Activated T-cell treated with anti-CD3 and anti-CD28 coated beads for 48 hours (primary cell): Measurements from ENCODE around the gene RXRB.
"Not testable (repeated sequence)": the region's sequence is repeated elsewhere in the genome, so short reads cannot be mapped to it uniquely, and the experiment has no call there.

ENCODE experiments used
- DNase-seq: peaks from one replicate; pipeline ENCODE4 v3.0.0-alpha.2; 2020; ENCODE audit warnings: low read depth

Gene RXRB

DNA sequence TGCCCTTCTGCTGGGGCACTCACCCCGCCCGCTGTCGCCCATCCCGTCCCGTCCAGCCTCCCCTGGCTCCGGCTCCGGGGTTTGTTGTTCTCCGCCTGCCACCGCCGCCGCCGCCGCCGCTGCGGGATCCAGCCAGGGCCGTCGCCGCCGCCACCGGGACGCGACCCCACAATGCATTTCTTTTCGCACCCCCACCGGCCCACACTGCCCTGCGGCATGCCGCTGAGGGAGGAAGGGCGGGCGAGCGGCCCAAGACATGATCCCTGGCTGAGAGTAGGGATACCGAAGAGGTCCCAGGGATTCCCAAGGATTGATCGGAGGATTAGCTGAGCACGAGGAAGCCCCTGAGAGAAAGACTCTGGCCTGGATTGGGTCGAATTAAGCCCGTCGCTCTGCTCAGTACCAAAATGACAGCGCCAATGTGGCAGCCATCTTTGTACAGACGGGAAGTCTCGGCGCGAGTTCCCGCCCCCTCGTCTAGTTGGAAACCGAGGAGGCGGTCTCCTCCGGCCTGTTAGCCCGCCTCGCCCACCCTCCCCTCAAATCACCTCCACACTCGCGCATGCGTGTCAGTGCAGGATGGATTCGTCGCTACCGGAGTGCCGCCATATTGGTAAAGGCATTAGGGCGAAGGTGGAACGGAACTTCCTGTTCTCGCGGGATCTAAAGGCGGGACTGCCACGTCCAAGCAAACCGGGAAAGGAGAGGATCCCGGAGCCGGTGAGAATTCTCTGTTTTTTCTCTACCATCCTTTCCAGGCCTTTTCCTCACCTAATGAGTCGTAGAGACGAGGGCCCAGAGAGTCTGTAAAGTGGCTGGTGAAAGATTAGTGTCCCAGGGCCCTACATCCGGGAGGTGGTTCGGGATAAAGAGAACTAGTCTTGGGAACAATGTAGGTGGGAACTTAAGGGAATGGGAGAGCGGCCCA, at the start of gene RXRB, which contains the start of gene SLC39A7:
Gene RXRB, minus strand, starts transcription at position 447 of the 928 bp plus-strand sequence. Its CDS starts 189 bp downstream, at position 258.
Gene SLC39A7, plus strand, starts transcription at position 649 of the 928 bp plus-strand sequence. CDS start 379 bp downstream, outside the sequence.
- peak; percentile 96 for DNase-seq

DNA sequence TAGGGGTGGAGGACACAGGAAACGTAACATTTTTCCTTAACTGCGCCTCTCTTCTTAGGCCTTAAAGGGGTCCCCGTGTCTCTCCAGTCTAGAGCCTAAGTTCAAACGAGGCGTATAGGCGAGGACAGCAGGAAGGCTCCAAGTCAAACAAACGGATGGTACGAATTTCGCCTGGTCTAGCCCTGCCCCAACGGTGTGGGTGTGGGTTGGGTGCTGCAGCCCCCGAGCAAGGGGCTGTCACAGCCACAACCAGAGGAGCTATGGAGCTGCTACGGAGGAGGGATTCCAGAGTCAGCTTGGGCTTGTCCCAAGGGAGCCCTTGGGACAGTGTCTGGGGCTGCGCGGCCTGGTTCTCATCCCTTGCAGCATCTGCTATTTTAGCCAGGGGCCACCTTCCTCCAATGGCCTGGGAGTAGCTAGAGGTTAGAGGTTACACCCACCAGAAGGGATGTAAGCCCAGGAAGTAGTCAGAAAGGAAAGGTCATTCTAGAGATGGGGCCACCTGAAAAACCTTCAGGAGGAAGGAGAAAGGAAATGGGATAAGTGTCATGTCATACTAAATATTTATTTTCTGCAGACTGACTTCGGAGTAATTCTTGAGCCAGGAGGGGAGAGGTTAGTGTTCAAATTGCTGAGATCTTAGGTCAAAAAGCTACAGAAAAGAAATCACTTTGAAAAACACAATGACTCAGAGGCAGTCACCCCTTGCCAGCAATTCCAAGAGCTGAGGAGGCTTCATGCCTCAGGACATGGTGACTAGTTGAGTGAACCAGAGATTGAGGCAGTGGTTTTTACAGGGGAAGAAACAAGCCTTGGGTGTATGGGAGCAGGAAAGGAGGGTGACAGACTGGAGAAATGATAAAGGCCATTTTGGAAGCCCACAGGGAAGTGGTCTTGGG, 49.5 kb upstream of the RXRB start:
- DNase-seq: no peak

DNA sequence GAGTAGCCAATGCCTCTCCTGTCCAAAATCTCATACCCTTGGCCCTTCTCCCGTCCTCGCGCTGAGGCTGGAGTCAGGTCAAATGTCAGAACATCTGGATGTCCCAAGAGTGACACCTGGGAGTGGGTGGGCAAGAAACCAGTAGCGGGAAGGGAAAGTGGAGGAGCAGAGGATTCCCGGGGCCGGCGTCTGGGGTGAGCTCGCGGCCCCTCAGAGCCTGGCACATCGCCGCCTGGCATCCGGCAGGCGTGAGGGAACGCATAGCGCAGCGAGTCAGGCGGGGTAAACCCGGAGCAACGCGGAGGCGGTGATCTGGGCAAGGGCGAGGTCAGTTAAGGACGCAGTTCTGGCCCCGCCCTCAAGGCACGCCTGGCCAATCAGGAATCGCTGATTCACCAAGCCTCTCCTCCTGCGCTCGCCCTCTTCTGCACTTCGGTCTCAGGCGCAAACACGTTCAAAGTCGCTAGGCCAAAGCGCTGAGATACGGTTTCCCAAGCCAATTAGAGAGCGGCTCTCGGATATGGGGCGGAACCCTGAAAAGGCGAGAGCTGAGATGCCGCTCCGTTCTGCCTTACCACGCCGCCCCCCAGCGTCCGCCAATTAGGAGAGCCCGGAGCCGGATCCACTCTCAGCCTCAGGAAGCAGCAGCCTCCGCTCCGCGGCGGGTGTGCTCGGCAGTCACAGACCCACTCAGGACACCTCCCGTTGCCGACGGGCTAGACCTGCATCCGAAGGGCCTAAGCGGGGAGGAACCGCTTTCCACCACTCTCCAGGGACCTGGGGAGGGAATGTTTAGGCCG, 48.7 kb upstream of the RXRB start:
- peak; percentile 94 for DNase-seq

DNA sequence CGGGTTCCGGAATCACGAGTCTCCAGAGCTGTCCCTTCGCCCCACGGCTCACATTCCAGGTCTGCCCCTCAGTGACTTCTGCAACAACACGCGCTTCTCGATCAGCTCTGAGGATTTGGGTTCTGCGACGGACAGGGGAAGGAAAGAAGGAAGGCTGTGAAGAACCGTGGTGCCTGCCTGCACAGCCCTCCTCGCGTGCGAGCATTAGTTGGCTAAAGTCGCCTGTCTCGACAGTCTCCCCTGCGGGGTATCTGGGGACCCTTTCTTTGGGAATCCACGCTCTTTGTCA, 48.1 kb upstream of the RXRB start:
- peak; percentile 18 for DNase-seq

DNA sequence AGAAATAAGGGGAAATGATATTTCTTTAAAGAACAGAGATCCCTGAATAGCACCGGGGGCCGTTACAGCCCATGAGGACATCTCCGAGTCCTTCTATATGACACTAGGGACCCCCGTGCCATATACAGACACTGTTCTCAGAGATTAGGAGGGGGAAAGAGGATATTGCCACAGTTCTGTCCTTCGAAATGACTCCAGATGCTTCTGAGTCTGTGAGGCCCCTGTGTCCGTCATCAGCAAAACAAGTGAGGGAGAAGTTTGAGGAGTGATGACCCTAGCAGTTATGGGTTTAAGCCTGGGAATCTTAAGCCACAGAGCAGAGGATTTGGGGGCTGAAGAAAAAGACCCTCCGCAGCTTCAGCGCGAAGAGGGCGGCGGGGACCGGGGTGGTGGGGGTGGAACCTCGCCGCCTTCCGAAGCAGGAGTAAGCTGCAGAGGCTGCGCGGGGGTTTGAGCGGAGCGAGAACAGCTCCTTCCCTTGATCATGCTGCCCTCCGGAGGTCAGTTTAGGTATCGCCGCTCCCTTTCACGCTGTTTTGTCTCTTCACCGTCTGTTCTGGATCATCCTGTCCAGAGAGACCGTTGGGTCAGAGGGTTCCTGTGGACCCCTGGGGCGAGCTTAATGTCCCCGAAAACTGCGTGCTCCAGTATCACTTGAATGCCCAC, 47.6 kb upstream of the RXRB start:
- peak; percentile 87 for DNase-seq

DNA sequence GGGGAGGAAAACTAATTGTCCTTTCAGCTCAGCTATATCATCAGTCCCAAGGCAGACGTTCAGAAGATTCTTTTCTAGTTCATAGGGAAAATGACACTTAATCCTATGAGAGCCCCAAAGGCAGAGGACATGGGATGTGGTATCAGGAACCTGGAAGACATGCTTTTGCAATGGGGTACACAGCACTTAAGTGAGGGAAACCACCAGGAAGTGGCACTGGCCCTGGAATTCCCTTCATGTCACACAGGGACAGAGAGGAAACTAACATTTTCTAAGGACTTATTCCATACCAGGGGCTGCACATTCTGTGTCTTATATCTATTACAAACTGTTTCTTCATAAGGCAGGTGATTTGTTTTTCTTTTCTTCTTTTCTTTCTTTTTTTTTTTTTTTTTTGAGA, 43.0 kb upstream of the RXRB start:
- DNase-seq: no peak

DNA sequence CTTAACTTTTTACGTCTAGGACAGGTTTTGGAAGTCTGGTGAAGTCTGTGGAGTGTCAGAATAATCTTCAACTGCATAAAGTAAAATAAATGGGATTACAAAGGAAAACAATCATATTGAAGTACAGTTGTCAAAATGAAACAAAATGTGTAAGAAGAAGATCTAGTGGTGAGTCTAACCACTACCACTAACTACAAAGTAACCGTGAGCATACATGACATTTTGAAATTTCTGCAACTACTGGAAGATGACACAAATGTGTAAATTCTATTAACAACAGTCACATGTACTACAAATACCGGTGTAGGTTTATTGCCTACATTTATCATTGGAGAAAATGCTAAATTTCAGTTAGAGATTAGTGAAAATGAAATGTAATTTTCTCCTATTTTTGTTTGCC, 41.5 kb upstream of the RXRB start:
- no peak for DNase-seq

DNA sequence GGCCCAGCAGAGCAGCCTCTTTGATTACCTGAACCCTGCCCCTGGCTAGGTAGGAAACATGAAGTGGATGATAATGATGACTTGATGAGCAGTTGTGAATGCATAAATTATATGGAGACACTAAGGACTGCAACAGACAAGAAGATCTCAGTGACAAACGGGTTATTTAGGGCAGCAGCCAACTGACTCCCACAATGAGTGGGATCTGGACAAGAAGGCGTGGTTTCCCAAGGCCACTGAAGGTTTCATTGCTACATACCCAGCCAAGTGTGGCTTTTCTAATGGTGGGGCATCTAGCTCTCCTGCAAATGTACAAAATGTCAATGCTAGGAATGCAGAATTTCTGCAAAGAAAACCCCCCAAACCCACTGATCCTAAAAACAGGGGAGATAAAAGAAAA, 37.3 kb upstream of the RXRB start:
- DNase-seq: no peak

DNA sequence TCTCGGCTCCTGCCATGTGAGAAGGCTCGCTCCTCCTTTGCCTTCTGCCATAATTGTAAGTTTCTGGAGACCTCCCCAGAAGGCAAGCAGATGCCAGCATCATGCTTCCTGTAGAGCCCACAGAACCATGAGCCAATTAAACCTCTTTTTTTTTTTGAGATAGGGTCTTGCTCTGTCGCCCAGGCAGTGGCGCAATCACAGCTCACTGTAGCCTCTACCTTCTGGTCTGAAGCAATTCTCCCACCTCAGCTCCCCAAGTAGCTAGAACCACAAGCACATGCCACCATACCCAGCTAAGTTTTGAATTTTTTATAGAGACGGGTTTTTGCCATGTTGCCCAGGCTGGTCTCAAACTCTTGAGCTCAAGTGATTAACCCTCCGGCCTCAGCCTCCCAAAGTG, 36.4 kb upstream of the RXRB start:
- no peak for DNase-seq

DNA sequence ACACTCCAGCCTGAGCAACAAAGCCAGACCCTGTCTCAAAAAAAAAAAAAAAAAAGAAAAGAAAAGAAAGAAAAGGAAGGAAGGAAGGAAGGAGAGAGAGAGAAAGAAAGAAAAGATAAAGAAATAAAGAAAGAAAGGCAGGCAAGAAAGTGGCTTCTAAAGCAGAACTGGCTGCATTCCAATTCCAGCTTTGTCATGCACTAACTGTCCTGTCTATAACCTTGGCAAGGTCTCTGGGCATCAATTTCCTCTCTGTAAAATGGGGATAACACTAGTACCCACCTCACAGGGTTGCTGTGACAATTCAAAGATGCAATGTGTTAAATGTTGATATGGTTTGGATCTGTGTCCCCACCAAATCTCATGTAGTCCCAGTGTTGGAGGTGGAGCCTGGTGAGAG, 35.9 kb upstream of the RXRB start:
- no peak for DNase-seq

DNA sequence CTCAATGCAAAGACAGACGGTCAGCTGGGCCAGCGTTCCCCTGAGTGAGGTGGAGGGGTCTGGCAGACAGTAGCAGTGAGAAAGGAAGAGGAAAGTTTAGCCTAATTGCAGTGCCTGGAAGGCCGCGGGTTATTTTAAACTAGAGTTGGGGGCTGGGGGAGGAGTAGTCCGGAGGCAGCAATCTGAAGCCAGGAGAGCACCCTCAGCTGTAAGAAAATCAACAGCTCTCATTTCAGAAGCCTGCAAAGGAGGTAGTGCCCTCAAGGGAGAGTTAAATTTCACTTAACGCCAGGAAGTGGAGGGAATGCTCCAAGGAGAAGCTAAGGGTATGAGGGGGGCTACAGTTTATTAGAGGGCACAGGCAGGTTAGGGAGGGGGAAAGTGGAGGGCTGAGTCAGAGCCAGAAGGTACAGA, 34.8 kb upstream of the RXRB start:
- DNase-seq: no peak

DNA sequence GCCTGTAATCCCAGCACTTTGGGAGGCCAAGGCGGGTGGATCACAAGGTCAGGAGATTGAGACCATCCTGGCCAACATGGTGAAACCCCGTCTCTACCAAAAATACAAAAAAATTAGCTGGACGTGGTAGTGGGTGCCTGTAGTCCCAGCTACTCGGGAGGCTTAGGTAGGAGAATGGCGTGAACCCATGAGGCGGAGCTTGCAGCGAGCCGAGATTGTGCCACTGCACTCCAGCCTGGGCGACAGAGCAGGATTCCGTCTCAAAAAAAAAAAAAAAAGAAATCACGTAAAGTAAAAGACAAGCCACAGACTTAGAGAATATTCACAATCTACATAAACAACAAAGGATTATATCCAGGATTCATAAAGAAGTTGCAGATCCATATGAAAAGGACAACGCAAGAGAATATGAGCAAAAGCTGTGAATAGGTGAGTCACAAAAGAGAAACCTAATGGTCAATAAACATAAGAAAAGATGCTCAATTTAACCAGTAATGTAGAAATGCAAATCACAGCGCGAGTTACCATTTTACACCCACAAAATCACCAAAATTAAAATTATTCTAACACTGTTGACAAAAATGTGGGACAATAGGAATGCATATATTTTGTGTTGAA, 26.1 kb upstream of the RXRB start:
- not testable (repeated sequence) for DNase-seq

DNA sequence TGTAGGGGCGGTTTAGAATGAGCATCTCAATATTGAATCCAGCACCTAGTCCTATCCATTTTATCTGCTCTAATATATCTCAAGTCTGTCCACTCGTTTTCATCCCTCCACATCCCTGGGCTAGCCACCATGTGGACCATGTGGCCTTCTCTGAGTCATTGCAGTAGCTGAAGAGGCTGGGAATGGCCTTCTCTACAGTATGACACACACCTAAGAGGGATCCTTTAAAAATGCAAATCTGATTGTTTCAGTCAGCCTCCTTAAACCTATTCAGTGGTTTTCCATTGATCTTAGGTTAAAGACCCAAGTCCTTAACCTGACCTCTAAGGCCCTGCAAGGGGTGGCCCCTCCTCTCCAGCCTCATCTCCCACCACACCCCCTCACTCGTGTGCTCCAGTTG, 17.2 kb upstream of the RXRB start:
- DNase-seq: no peak

DNA sequence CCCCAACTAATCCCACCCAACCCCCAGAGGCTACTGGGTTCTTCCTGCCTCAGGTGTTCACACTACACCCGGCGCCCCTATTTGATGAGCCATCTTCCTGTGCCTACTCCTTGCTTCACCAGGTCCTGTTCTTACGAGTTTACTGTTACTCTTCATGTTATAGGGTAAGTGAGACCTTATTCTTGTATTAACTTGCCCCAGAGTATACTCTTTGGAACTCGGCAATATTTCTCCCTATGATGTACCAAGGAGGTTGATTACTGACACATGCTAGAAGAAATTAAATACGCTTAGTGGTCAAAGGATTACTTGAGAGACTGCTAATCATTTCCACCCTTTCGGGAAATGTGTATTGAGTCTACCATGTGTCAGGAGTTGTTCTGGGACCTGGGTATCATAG, 16.8 kb upstream of the RXRB start:
- no peak for DNase-seq

DNA sequence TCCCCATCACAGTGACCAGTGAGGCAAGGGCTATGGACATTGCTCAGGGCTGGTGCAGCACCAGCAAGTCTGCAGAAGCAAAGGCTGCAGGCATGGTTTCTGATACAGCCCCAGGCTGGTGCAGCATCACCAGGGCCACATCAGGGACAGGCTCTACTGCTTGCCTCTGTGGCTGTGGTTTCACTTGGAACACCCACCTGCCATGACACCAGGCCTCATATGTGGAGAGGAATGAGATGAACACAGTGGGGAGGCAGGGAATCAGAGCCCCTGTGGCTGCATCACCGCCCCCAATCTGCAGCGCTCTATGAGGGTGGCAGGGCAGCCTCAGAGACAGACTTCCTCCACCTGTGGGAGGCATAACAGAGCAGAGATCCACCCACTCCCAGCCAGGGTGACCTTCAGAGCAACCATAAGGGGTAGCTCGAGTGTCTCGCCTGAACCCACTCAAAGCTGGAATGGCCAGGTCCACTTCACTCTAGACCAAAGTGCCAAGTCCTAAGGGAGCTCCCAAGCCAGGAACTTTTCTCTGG, 15.7 kb upstream of the RXRB start:
- no peak for DNase-seq

DNA sequence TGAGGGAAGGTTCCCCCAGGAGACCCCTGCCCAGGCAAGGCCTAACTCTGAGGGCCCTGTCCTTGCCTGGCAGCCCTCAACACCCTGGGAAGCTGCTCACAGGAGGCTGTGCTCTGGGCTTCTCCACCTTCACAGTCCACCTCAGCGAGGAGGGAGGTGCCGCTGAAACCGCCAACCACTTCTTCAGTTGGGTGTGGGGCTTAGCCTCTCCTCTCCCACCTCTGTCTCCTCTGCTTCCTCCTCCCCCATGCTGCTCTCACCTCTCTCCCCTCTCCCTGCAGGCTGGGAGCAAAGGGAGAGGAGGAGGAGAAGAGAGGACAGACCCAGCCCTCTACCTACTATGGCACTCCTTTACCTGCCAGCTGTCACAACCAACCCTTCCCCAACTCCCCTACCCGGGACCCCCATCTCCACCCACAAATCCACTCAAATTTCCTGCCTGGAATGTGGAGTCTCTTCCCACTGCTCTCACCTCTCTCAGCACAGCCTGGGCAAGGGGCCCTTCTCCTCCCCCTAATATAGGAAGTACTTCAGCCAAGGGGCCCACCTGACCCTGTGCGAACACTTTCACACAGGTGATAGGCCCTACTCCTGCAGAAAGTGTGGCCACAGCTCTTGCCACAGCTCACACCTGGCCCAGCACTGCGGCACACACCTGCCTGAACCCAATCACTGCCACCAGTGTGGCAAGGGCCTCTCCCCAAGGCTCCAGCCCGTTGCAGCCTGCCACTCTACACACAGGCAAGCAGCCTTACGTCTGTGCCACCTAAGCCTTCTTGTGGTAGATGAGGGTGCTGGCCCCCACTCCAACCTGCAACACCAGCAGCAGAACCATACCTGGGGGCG, 15.0 kb upstream of the RXRB start:
- no peak for DNase-seq

DNA sequence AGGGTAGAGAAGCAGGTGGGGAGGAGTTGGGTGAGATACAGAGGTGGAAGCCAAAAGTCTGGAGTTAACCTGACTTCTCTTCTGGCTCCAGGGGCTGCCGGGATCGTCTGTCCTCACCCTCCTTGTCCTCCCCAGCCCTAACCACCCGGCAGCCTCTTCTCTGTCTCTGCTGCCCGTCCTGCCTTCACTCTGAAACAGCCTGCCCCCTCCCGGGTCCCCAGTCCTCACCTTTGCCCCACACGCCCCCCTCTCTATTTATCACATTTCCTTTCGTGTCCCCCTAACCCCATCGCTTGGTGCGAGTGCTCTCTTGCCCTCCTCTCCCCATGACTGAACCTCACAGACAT, 13.5 kb upstream of the RXRB start:
- no peak for DNase-seq

DNA sequence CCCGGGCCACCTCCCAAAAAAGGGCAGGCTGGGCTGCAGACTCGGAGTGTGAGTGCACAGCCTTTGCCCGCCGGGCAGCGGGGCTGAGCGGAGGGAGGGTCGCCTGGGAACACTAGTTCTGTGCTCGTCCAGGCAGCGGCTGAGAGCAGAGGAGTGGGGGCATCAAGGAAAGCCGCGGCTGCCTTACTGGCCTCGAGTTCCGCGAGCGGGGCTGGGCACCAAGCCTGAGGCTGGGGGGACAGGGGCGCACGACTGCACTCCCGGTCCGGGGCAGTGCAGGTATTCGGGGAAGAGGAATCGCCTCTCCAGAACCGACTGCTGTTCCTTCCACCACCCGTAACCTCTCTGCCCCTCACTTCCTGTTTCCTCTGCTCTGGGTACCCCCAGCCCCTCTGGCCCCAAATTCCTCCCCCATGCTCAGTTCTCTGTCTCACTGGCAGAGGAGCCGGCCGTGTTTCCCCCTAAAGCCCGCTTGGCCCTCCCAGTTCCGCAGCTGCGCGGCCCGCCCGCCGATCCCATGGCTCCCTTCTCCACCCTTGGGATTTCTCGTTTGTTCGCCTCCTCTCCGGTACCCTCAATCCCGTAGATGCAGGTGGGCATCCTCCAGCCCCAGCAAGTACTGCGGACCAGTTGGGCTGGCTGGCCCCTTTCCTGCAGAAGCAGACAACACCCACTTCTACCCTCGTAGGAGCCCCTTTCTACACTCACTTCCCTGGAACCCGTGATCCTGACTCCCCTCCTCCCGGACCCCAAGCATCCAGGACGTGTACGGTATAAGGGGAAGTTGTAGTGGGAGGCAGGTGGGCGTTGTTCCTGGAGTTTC, 12.9 kb upstream of the RXRB start:
- no peak for DNase-seq

DNA sequence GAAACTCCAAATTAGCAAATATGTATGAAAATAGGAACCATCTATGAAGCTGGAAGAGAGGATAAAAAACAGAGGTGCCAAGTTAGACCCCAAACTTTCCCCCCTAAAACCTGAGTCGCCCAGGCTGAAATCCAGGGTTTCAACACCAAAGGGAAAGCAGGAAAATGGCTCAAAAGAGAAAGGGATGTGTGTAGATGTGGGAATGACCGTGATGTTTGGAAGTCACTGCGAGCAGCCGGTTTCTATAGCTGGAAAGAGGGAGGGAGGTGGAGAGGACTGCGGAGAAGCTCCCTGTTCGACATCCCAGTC, 12.3 kb upstream of the RXRB start:
- DNase-seq: no peak
